HG02610 (cell line): Measurements from ENCODE around the gene MEGF6.
"Not testable (repeated sequence)": the region's sequence is repeated elsewhere in the genome, so short reads cannot be mapped to it uniquely, and the experiment has no call there.

Experiments
- ATAC-seq: cut with Tn5 transposase; IDR thresholded peaks from one replicate; pipeline ENCODE4 v1.9.1; 2021; ENCODE audit warnings: mild to moderate bottlenecking, moderate library complexity; ENCODE audit not compliant: unreplicated experiment

MEGF6 gene

GRCh38 chr1:3594706-3595377 is 16.5 kb downstream of the MEGF6 start:
- no peak for ATAC-seq

GRCh38 chr1:3593745-3594144 is 17.6 kb downstream of the MEGF6 start:
- no peak for ATAC-seq

- ATAC-seq, result no peak
Measured at GRCh38 chr1:3593334-3593733, 18.0 kb downstream of the MEGF6 start.

GRCh38 chr1:3590951-3591865 is 20.1 kb downstream of the MEGF6 start:
- ATAC-seq, result no peak

GRCh38 chr1:3590139-3590763 is 21.1 kb downstream of the MEGF6 start:
- no peak for ATAC-seq

GRCh38 chr1:3588395-3588794 is 22.9 kb downstream of the MEGF6 start:
- no peak for ATAC-seq

GRCh38 chr1:3586986-3587759 is 24.1 kb downstream of the MEGF6 start:
- no peak for ATAC-seq

GRCh38 chr1:3585940-3586568 is 25.3 kb downstream of the MEGF6 start:
- ATAC-seq, result no peak

- ATAC-seq, result not testable (repeated sequence)
Measured at GRCh38 chr1:3585353-3585868, 25.9 kb downstream of the MEGF6 start.

- no peak for ATAC-seq
Measured at GRCh38 chr1:3584915-3585314, 26.4 kb downstream of the MEGF6 start.

- not testable (repeated sequence) for ATAC-seq
Measured at GRCh38 chr1:3583751-3584150, 27.6 kb downstream of the MEGF6 start.

- no peak for ATAC-seq
Measured at GRCh38 chr1:3581296-3582036, 29.8 kb downstream of the MEGF6 start.

GRCh38 chr1:3580231-3580630 is 31.1 kb downstream of the MEGF6 start:
- ATAC-seq, result no peak

- no peak for ATAC-seq
Measured at GRCh38 chr1:3579626-3580025, 31.7 kb downstream of the MEGF6 start.

- ATAC-seq, result no peak
Measured at GRCh38 chr1:3578906-3579305, 32.4 kb downstream of the MEGF6 start.

GRCh38 chr1:3578433-3578805 is 32.9 kb downstream of the MEGF6 start:
- ATAC-seq, result no peak

- ATAC-seq, result no peak
Measured at GRCh38 chr1:3577711-3578432, 33.4 kb downstream of the MEGF6 start.

- ATAC-seq, result no peak
Measured at GRCh38 chr1:3577300-3577699, 34.0 kb downstream of the MEGF6 start.

- no peak for ATAC-seq
Measured at GRCh38 chr1:3575993-3576392, 35.3 kb downstream of the MEGF6 start.
